ENCODE results near the gene POLR2J3.
"Not testable (repeated sequence)": the region's sequence is repeated elsewhere in the genome, so short reads cannot be mapped to it uniquely, and the experiment has no call there.

DNA sequence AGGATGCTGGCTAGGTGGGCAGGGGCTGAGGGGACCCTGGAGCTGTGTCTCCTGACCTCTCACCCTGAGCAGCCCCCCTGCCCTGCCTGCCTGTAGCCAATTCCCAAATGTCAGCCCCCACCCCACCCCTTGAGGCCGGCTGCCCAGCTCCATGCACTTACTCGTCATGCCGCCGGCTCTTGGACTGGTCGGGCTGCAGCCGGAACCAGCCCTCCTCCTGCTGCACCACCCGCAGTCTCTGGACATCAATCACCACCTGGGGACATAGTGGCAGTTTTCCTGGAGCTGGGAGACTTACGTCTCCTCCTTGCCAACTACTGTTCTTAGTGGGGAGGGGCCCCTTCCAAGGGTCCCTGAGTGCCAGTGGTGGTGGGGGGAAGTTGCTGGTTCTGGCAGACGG lies 27.3 kb upstream of the POLR2J3 start:
- TF ChIP-seq, protein P1, sequence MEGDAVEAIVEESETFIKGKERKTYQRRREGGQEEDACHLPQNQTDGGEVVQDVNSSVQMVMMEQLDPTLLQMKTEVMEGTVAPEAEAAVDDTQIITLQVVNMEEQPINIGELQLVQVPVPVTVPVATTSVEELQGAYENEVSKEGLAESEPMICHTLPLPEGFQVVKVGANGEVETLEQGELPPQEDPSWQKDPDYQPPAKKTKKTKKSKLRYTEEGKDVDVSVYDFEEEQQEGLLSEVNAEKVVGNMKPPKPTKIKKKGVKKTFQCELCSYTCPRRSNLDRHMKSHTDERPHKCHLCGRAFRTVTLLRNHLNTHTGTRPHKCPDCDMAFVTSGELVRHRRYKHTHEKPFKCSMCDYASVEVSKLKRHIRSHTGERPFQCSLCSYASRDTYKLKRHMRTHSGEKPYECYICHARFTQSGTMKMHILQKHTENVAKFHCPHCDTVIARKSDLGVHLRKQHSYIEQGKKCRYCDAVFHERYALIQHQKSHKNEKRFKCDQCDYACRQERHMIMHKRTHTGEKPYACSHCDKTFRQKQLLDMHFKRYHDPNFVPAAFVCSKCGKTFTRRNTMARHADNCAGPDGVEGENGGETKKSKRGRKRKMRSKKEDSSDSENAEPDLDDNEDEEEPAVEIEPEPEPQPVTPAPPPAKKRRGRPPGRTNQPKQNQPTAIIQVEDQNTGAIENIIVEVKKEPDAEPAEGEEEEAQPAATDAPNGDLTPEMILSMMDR (conservative IDR thresholded peaks at IDR 0.05; ENCODE audit: low read depth, low read length): not testable (repeated sequence)
- TF ChIP-seq, protein P2, sequence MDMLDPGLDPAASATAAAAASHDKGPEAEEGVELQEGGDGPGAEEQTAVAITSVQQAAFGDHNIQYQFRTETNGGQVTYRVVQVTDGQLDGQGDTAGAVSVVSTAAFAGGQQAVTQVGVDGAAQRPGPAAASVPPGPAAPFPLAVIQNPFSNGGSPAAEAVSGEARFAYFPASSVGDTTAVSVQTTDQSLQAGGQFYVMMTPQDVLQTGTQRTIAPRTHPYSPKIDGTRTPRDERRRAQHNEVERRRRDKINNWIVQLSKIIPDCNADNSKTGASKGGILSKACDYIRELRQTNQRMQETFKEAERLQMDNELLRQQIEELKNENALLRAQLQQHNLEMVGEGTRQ (IDR thresholded peaks at IDR 0.05; ENCODE audit: low read depth, low read length): not testable (repeated sequence)
- TF ChIP-seq MXI1 (IDR thresholded peaks at IDR 0.05; ENCODE audit: borderline replicate concordance, low read depth, low read length); BHLHE40 (IDR thresholded peaks at IDR 0.05; ENCODE audit: low read depth, low read length); NFE2L2 (IDR thresholded peaks at IDR 0.05; ENCODE audit: low read depth, low read length); CEBPB (IDR thresholded peaks at IDR 0.05; ENCODE audit: low read depth, low read length); POLR2A (IDR thresholded peaks at IDR 0.05; ENCODE audit: low read depth, low read length); RAD21 (IDR thresholded peaks at IDR 0.05; ENCODE audit: low read length); MAZ (IDR thresholded peaks at IDR 0.05; ENCODE audit: borderline replicate concordance, low read depth, low read length); RCOR1 (IDR thresholded peaks at IDR 0.05; ENCODE audit: insufficient replicate concordance, low read length): not testable (repeated sequence)
